Neural progenitor cell (in vitro differentiated cells): ENCODE data around the gene TUSC2. TPM values are rescaled to one million over a fixed set of nuclear protein-coding genes. Genes with fewer than 3 reads are reported as not detected.

Experiments
- DNase-seq: peaks from one replicate; pipeline ENCODE4 v3.0.0-alpha.2; 2016; ENCODE audit warnings: low spot score
- H2AFZ ChIP-seq: fragments of 200-600 bp; sonication (generic); replicated peaks from 2 replicates; pipeline ENCODE4 v1.6.1; 2016; ENCODE audit warnings: antibody characterized with exemption
- H3F3A ChIP-seq: fragments of 200-600 bp; sonication (generic); 2 replicates; pipeline ENCODE4 v1.6.1; 2016; ENCODE audit warnings: antibody characterized with exemption, low read depth
- H3K27ac ChIP-seq: fragments of 200-600 bp; sonication (generic); 2 replicates; pipeline ENCODE4 v1.5.1; 2016; ENCODE audit warnings: mild to moderate bottlenecking
- H3K27me3 ChIP-seq: fragments of 200-600 bp; sonication (generic); 2 replicates; pipeline ENCODE4 v1.6.1; 2016; ENCODE audit warnings: mild to moderate bottlenecking, moderate library complexity
- H3K36me3 ChIP-seq: fragments of 200-600 bp; sonication (generic); 2 replicates; pipeline ENCODE4 v1.5.1; 2016
- H3K4me1 ChIP-seq: fragments of 200-600 bp; sonication (generic); 2 replicates; pipeline ENCODE4 v1.6.1; 2016; ENCODE audit warnings: mixed run types
- H3K4me2 ChIP-seq: fragments of 200-600 bp; sonication (generic); 2 replicates; pipeline ENCODE4 v1.6.1; 2016
- H3K4me3 ChIP-seq: fragments of 200-600 bp; sonication (generic); 2 replicates; pipeline ENCODE4 v1.5.1; 2016
- H3K79me2 ChIP-seq: fragments of 200-600 bp; sonication (generic); 2 replicates; pipeline ENCODE4 v1.6.1; 2016; ENCODE audit warnings: low read depth
- H3K9ac ChIP-seq: fragments of 200-600 bp; sonication (generic); 2 replicates; pipeline ENCODE4 v1.6.1; 2016
- H3K9me3 ChIP-seq: fragments of 200-600 bp; sonication (generic); 2 replicates; pipeline ENCODE4 v1.5.1; 2016; ENCODE audit warnings: low read depth
- H4K20me1 ChIP-seq: fragments of 200-600 bp; sonication (generic); 2 replicates; pipeline ENCODE4 v1.6.1; 2016; ENCODE audit warnings: low read depth
- H3K27ac Mint-ChIP-seq: 3 replicates; pipeline ENCODE4 v1.8.0; 2021; ENCODE audit warnings: mixed read lengths
- H3K27me3 Mint-ChIP-seq: 2 replicates; pipeline ENCODE4 v1.8.0; 2022; ENCODE audit warnings: low read depth, mild to moderate bottlenecking, inconsistent platforms, moderate library complexity, mixed read lengths; ENCODE audit not compliant: insufficient read depth
- H3K36me3 Mint-ChIP-seq: 3 replicates; pipeline ENCODE4 v1.8.0; 2021; ENCODE audit warnings: mixed read lengths
- H3K4me1 Mint-ChIP-seq: 3 replicates; pipeline ENCODE4 v1.8.0; 2021; ENCODE audit warnings: mixed read lengths
- H3K4me3 Mint-ChIP-seq: 3 replicates; pipeline ENCODE4 v1.8.0; 2021; ENCODE audit warnings: mild to moderate bottlenecking, moderate library complexity, mixed read lengths
- H3K9me3 Mint-ChIP-seq: 3 replicates; pipeline ENCODE4 v1.8.0; 2020; ENCODE audit warnings: mixed read lengths
- EZH2 ChIP-seq: fragments of 200-600 bp; sonication (generic); IDR thresholded peaks from 2 replicates; pipeline ENCODE4 v1.6.1; 2017; ENCODE audit warnings: antibody characterized with exemption, mild to moderate bottlenecking, moderate library complexity
- EZH2phosphoT487 ChIP-seq: fragments of 200-600 bp; sonication (generic); IDR thresholded peaks from 2 replicates; pipeline ENCODE4 v1.6.1; 2017; ENCODE audit warnings: antibody characterized with exemption
- total RNA-seq: library from RNA; depleted of rRNA; stranded (reverse); fragments of >200 nt; gene quantifications from 2 replicates; pipeline ENCODE4 v1.2.3, GENCODE V29; 2015; ENCODE audit warnings: low replicate concordance
- TF ChIP-seq, protein P1 (sequence below): fragments of 200-600 bp; sonication (generic); IDR thresholded peaks from 2 replicates; pipeline ENCODE4 v1.5.1; 2017; ENCODE audit warnings: antibody characterized with exemption, mild to moderate bottlenecking

TUSC2 gene
- total RNA-seq, 1 donor from 2014 or later, result 14.9 TPM

DNA sequence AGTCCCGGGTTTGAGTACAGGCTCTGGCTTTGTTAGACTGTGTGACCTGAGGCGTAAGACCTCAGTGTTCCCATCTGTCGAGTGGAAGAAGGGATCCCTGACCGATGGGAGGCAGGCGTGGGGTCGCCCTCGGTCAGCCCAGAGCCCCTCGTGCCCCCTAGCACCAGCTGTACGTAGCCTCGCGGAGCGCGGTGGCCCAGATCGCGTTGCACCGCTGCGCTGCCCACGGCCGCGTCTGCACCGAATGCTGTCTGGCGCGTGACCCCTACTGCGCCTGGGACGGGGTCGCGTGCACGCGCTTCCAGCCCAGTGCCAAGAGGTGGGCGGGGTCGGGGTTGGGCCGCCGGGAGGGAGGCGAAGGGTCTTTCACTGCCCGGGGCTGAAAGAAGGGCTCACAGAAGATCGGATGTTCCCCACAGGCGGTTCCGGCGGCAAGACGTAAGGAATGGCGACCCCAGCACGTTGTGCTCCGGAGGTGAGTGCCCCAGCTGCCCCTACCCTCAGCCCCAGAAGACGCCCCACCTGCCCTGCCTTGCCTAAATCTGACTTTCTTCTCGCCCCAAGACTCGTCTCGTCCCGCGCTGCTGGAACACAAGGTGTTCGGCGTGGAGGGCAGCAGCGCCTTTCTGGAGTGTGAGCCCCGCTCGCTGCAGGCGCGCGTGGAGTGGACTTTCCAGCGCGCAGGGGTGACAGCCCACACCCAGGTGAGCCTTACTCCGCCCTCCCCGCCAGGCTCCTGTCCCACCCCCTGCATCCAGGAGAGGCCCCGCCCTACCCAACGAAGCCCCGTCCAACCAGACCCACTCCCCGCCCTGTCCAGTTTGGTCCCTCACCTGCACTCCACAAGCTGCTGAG is 52.7 kb downstream of the TUSC2 start:
- DNase-seq, result peak; percentile 80
- Mint-ChIP-seq H3K4me1 (peaks cover 34% of the 10 kb centered on the region), H3K9me3 (no peaks in the 10 kb centered on the region), H3K4me3 (peak overlapping the region; percentile 73), H3K36me3 (no peaks in the 10 kb centered on the region), H3K27ac (peak overlapping the region; percentile 69), H3K27me3 (peaks cover 17% of the 10 kb centered on the region)
- H3K4me2 ChIP-seq, result peak overlapping the region; percentile 88
- H3K79me2 ChIP-seq, result no peaks in the 10 kb centered on the region
- TF ChIP-seq EZH2 (peak; percentile 71), EZH2phosphoT487 (peak; percentile 54)
- TF ChIP-seq, protein P1, sequence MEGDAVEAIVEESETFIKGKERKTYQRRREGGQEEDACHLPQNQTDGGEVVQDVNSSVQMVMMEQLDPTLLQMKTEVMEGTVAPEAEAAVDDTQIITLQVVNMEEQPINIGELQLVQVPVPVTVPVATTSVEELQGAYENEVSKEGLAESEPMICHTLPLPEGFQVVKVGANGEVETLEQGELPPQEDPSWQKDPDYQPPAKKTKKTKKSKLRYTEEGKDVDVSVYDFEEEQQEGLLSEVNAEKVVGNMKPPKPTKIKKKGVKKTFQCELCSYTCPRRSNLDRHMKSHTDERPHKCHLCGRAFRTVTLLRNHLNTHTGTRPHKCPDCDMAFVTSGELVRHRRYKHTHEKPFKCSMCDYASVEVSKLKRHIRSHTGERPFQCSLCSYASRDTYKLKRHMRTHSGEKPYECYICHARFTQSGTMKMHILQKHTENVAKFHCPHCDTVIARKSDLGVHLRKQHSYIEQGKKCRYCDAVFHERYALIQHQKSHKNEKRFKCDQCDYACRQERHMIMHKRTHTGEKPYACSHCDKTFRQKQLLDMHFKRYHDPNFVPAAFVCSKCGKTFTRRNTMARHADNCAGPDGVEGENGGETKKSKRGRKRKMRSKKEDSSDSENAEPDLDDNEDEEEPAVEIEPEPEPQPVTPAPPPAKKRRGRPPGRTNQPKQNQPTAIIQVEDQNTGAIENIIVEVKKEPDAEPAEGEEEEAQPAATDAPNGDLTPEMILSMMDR, result no peak
- peak overlapping the region; percentile 36 for H2AFZ ChIP-seq
- H3K9me3 ChIP-seq, result no peaks in the 10 kb centered on the region
- H4K20me1 ChIP-seq, result no peaks in the 10 kb centered on the region
- H3K9ac ChIP-seq, result no peak overlapping the region
- peak overlapping the region; percentile 48 for H3K4me3 ChIP-seq
- peaks cover 9% of the 10 kb centered on the region for H3K4me1 ChIP-seq
- H3K36me3 ChIP-seq, result no peaks in the 10 kb centered on the region
- H3F3A ChIP-seq, result peaks cover 7% of the 10 kb centered on the region
- peaks cover 59% of the 10 kb centered on the region for H3K27me3 ChIP-seq
- H3K27ac ChIP-seq, result no peak overlapping the region

Other genes starting within 250 kb of the TUSC2 start
- gene RBM5, start 239.3 kb downstream of the TUSC2 start, total RNA-seq, result 282 and 372 TPM in 2 replicates
- gene SEMA3F, start 172.9 kb downstream of the TUSC2 start, total RNA-seq, result 14.5 and 42.5 TPM in 2 replicates
- 0.03 TPM in 1 of 2 replicates, not detected in the other for gene GNAT1, start 136.6 kb downstream of the TUSC2 start, total RNA-seq
- 0.17 and 0.77 TPM in 2 replicates for gene SLC38A3, start 123.0 kb downstream of the TUSC2 start, total RNA-seq
- 249 and 321 TPM in 2 replicates for gene GNAI2, start 92.0 kb downstream of the TUSC2 start, total RNA-seq
- 0.80 and 8.6 TPM in 2 replicates for gene SEMA3B, start 59.1 kb downstream of the TUSC2 start, total RNA-seq
- 0.37 TPM in 1 of 2 replicates, not detected in the other for gene LSMEM2, start 49.1 kb downstream of the TUSC2 start, total RNA-seq
- gene IFRD2, start 35.8 kb downstream of the TUSC2 start, total RNA-seq, result 26.4 and 45.6 TPM in 2 replicates
- gene HYAL3, start 28.8 kb downstream of the TUSC2 start, total RNA-seq, result 2.2 and 4.9 TPM in 2 replicates
- gene NAA80, start 28.8 kb downstream of the TUSC2 start, total RNA-seq, result 10.1 and 21.8 TPM in 2 replicates
- gene HYAL1, start 24.6 kb downstream of the TUSC2 start, total RNA-seq, result 1.6 and 3.0 TPM in 2 replicates
- gene HYAL2, start 5.5 kb downstream of the TUSC2 start, total RNA-seq, result 38.9 and 92.3 TPM in 2 replicates
- 13.7 and 19.5 TPM in 2 replicates for gene RASSF1, start 12.6 kb upstream of the TUSC2 start, total RNA-seq
- 0.37 and 1.7 TPM in 2 replicates for gene ZMYND10, start 17.5 kb upstream of the TUSC2 start, total RNA-seq
- 15.5 and 35.7 TPM in 2 replicates for gene NPRL2, start 22.6 kb upstream of the TUSC2 start, total RNA-seq
- gene CYB561D2, start 22.6 kb upstream of the TUSC2 start, total RNA-seq, result 2.2 and 13.8 TPM in 2 replicates
- 6.3 and 28.0 TPM in 2 replicates for gene TMEM115, start 31.3 kb upstream of the TUSC2 start, total RNA-seq
- gene CACNA2D2, start 175.4 kb upstream of the TUSC2 start, total RNA-seq, result 4.3 and 9.5 TPM in 2 replicates
- gene C3orf18, start 239.5 kb upstream of the TUSC2 start, total RNA-seq, result 8.5 and 15.6 TPM in 2 replicates
- gene HEMK1, start 241.3 kb upstream of the TUSC2 start, total RNA-seq, result 9.3 and 20.8 TPM in 2 replicates